H9 (cell line): ENCODE measurements around the gene HPCAL1. TPM values are rescaled to one million over a fixed set of nuclear protein-coding genes. Genes with fewer than 3 reads are reported as not detected.

Experiments
- DNase-seq: peaks from one replicate; pipeline ENCODE4 v3.0.0-alpha.2; 2017
- H2AFZ ChIP-seq: one replicate; pipeline ENCODE4 v1.6.1; 2013; ENCODE audit warnings: mild to moderate bottlenecking, low read length, control low read depth, moderate library complexity
- H2AK5ac ChIP-seq: 2 replicates; pipeline ENCODE4 v1.6.1; 2013; ENCODE audit warnings: low read length, control low read depth, mixed read lengths; ENCODE audit not compliant: insufficient read length
- H2BK120ac ChIP-seq: one replicate; pipeline ENCODE4 v1.6.1; 2013; ENCODE audit warnings: low read depth, mild to moderate bottlenecking, low read length, control low read depth, inconsistent platforms; ENCODE audit not compliant: poor library complexity, severe bottlenecking
- H2BK12ac ChIP-seq: 2 replicates; pipeline ENCODE4 v1.6.1; 2013; ENCODE audit warnings: low read length, control low read depth, mixed read lengths, low read depth; ENCODE audit not compliant: insufficient read length
- H2BK15ac ChIP-seq: 2 replicates; pipeline ENCODE4 v1.6.1; 2013; ENCODE audit warnings: low read depth, low read length, control low read depth
- H2BK20ac ChIP-seq: one replicate; pipeline ENCODE4 v1.6.1; 2013; ENCODE audit warnings: low read depth, mild to moderate bottlenecking, low read length, control low read depth, inconsistent platforms; ENCODE audit not compliant: poor library complexity, severe bottlenecking
- H2BK5ac ChIP-seq: 2 replicates; pipeline ENCODE4 v1.6.1; 2013; ENCODE audit warnings: low read length, control low read depth, mixed read lengths; ENCODE audit not compliant: insufficient read length
- H3K14ac ChIP-seq: 2 replicates; pipeline ENCODE4 v1.6.1; 2013; ENCODE audit warnings: low read length, control low read depth; ENCODE audit not compliant: insufficient read depth
- H3K18ac ChIP-seq: 2 replicates; pipeline ENCODE4 v1.6.1; 2013; ENCODE audit warnings: low read depth, mild to moderate bottlenecking, mixed read lengths, low read length, control low read depth; ENCODE audit not compliant: insufficient read length
- H3K23ac ChIP-seq: 2 replicates; pipeline ENCODE4 v1.6.1; 2013; ENCODE audit warnings: low read length, control low read depth, mixed read lengths, low read depth; ENCODE audit not compliant: insufficient read length
- H3K23me2 ChIP-seq: 2 replicates; pipeline ENCODE4 v1.6.1; 2013; ENCODE audit warnings: low read depth, mild to moderate bottlenecking, mixed read lengths, low read length, control low read depth; ENCODE audit not compliant: insufficient read length, poor library complexity, severe bottlenecking
- H3K27ac ChIP-seq: 2 replicates; pipeline ENCODE4 v1.5.1; 2013; ENCODE audit warnings: low read length, control low read depth, mixed read lengths, low read depth; ENCODE audit not compliant: insufficient read length
- H3K27me3 ChIP-seq: 2 replicates; pipeline ENCODE4 v1.6.1; 2013; ENCODE audit warnings: low read length, control low read depth, inconsistent platforms; ENCODE audit not compliant: insufficient read depth
- H3K4ac ChIP-seq: 2 replicates; pipeline ENCODE4 v1.6.1; 2013; ENCODE audit warnings: low read depth, mild to moderate bottlenecking, control low read depth, inconsistent platforms, low read length, moderate library complexity
- H3K4me1 ChIP-seq: 2 replicates; pipeline ENCODE4 v1.6.1; 2013; ENCODE audit warnings: low read length, control low read depth, inconsistent platforms; ENCODE audit not compliant: insufficient read depth
- H3K4me2 ChIP-seq: 2 replicates; pipeline ENCODE4 v1.6.1; 2013; ENCODE audit warnings: low read length, control low read depth, mixed read lengths; ENCODE audit not compliant: insufficient read length, insufficient read depth
- H3K56ac ChIP-seq: 2 replicates; pipeline ENCODE4 v1.6.1; 2013; ENCODE audit warnings: low read depth, mild to moderate bottlenecking, mixed read lengths, low read length, control low read depth; ENCODE audit not compliant: insufficient read length
- H3K79me1 ChIP-seq: 2 replicates; pipeline ENCODE4 v1.6.1; 2013; ENCODE audit warnings: low read depth, mild to moderate bottlenecking, moderate library complexity, low read length, control low read depth, inconsistent platforms; ENCODE audit not compliant: insufficient read depth, poor library complexity, severe bottlenecking
- H3K79me2 ChIP-seq: 2 replicates; pipeline ENCODE4 v1.6.1; 2013; ENCODE audit warnings: low read length, control low read depth, inconsistent platforms; ENCODE audit not compliant: insufficient read depth
- H3K9ac ChIP-seq: 2 replicates; pipeline ENCODE4 v1.6.1; 2013; ENCODE audit warnings: low read length, control low read depth, mixed read lengths; ENCODE audit not compliant: insufficient read length; ENCODE audit errors: extremely low read depth
- H3K9me3 ChIP-seq: one replicate; pipeline ENCODE4 v1.6.1; 2013; ENCODE audit warnings: low read depth, low read length, inconsistent platforms; ENCODE audit not compliant: control insufficient read depth
- H3T11ph ChIP-seq: one replicate; pipeline ENCODE4 v1.6.1; 2013; ENCODE audit warnings: mild to moderate bottlenecking, low read length, control low read depth, inconsistent platforms
- H4K20me1 ChIP-seq: one replicate; pipeline ENCODE4 v1.6.1; 2013; ENCODE audit not compliant: control insufficient read depth, insufficient read length, insufficient read depth
- H4K5ac ChIP-seq: 2 replicates; pipeline ENCODE4 v1.6.1; 2013; ENCODE audit warnings: low read depth, mild to moderate bottlenecking, mixed read lengths, low read length, control low read depth; ENCODE audit not compliant: insufficient read length
- H4K8ac ChIP-seq: replicated peaks from 2 replicates; pipeline ENCODE4 v1.6.1; 2013; ENCODE audit warnings: low read length, control low read depth, mixed read lengths, low read depth; ENCODE audit not compliant: insufficient read length
- H4K91ac ChIP-seq: 2 replicates; pipeline ENCODE4 v1.6.1; 2013; ENCODE audit warnings: low read depth, mild to moderate bottlenecking, moderate library complexity, mixed read lengths, low read length, control low read depth; ENCODE audit not compliant: insufficient read length
- H3K27ac Mint-ChIP-seq, 3 experiments: 2 replicates in 2 of 3; 3 replicates in 1 of 3; pipeline ENCODE4 v1.8.0; 2020 to 2021; ENCODE audit warnings: mixed read lengths in 3 of 3, mild to moderate bottlenecking in 1 of 3, moderate library complexity in 1 of 3
- H3K27me3 Mint-ChIP-seq: 2 replicates; pipeline ENCODE4 v1.8.0; 2021; ENCODE audit warnings: low read depth, mild to moderate bottlenecking, moderate library complexity, mixed read lengths
- H3K36me3 Mint-ChIP-seq, 3 experiments: 2 replicates in 2 of 3; 3 replicates in 1 of 3; pipeline ENCODE4 v1.8.0; 2020 to 2021; ENCODE audit warnings: low read depth in 3 of 3, mixed read lengths in 3 of 3; ENCODE audit not compliant: insufficient read depth in 1 of 3
- H3K4me1 Mint-ChIP-seq, 2 experiments: 2 replicates each; pipeline ENCODE4 v1.8.0; 2020; ENCODE audit warnings: mixed read lengths in 2 of 2
- H3K4me3 Mint-ChIP-seq, 2 experiments: 2 replicates in 1 of 2; 3 replicates in 1 of 2; pipeline ENCODE4 v1.8.0; 2020 to 2021; ENCODE audit warnings: mild to moderate bottlenecking in 2 of 2, mixed read lengths in 2 of 2, moderate library complexity in 1 of 2
- H3K9me3 Mint-ChIP-seq, 2 experiments: 2 replicates in 1 of 2; 3 replicates in 1 of 2; pipeline ENCODE4 v1.8.0; 2020; ENCODE audit warnings: mild to moderate bottlenecking in 2 of 2, mixed read lengths in 2 of 2, moderate library complexity in 1 of 2
- CTCF ChIP-seq: fragments of 200-600 bp; sonication (generic); conservative IDR thresholded peaks from 3 replicates; pipeline ENCODE4 v1.8.0; 2021; ENCODE audit warnings: antibody characterized with exemption, mild to moderate bottlenecking
- WGBS: extraction: QIAGEN DNeasy Blood & Tissue Kit; methylation state at CpG from one replicate; pipeline ENCODE4 v1.1.7; 2013; ENCODE audit warnings: missing lambda C conversion rate, low lambda C conversion rate, mixed read lengths; ENCODE audit not compliant: insufficient read length; ENCODE audit errors: extremely low coverage; 5-methylcytosine and 5-hydroxymethylcytosine counted together
- total RNA-seq: library from RNA; stranded (reverse); gene quantifications from 2 replicates; pipeline ENCODE4 v1.2.1, GENCODE V29; 2021

Gene HPCAL1
- total RNA-seq, 1 experiment from 2014 or later: 4.7 TPM

GRCh38 chr2:10304458-10305253 is 2.0 kb downstream of the HPCAL1 start:
- no peak overlapping the region for H2AFZ ChIP-seq
- H4K91ac ChIP-seq: no peak overlapping the region
- H3K4ac ChIP-seq: no peak overlapping the region
- H3K9me3 ChIP-seq: no peaks in the 10 kb centered on the region
- no peak overlapping the region for H3K9ac ChIP-seq
- H3K79me2 ChIP-seq: no peaks in the 10 kb centered on the region
- H3K23ac ChIP-seq: no peak overlapping the region
- H3K27ac ChIP-seq: no peak overlapping the region
- Mint-ChIP-seq H3K27ac (no peak overlapping the region), H3K4me3 (peak overlapping the region; percentile 61 to 85), H3K27me3 (peaks cover 53% of the 10 kb centered on the region), H3K4me1 (peaks cover 19 to 27% of the 10 kb centered on the region in 2 experiments), H3K36me3 (no peaks in the 10 kb centered on the region), H3K9me3 (peaks cover 0 to 3% of the 10 kb centered on the region in 2 experiments; a peak in 1 of 5 replicates)
- no peak overlapping the region for H2BK12ac ChIP-seq
- no CpG with 5 or more reads among the region's 28 CpGs for WGBS
- peaks cover 24% of the 10 kb centered on the region; the same call in 1 of the 2 replicates for H3K27me3 ChIP-seq
- no peak overlapping the region for H2BK120ac ChIP-seq
- no peak overlapping the region for H2BK15ac ChIP-seq
- no peak overlapping the region for H3T11ph ChIP-seq
- H3K18ac ChIP-seq: no peak overlapping the region
- H3K4me1 ChIP-seq: no peaks in the 10 kb centered on the region
- no peak overlapping the region for H3K56ac ChIP-seq
- peaks cover 19% of the 10 kb centered on the region for H3K23me2 ChIP-seq
- no peak overlapping the region for H2BK20ac ChIP-seq
- no peaks in the 10 kb centered on the region for H3K79me1 ChIP-seq
- no peak for TF ChIP-seq CTCF
- no peak overlapping the region for H4K8ac ChIP-seq
- no peak overlapping the region for H2BK5ac ChIP-seq
- no peak overlapping the region for H2AK5ac ChIP-seq
- H3K14ac ChIP-seq: no peak overlapping the region
- no peak for DNase-seq
- no peaks in the 10 kb centered on the region for H4K20me1 ChIP-seq
- H3K4me2 ChIP-seq: peak overlapping the region; percentile 71
- no peak overlapping the region for H4K5ac ChIP-seq
